NCI-H446 (cell line): Measurements from ENCODE around the gene NEK6.

Source experiments
- DNase-seq, 2 experiments: peaks; one replicate each; lab custom pipeline; 2025; lab: John Stamatoyannopoulos, UW

The NEK6 gene

GRCh38 chr9:124296796-124297550, 39.2 kb downstream of the NEK6 start:
- DNase-seq = no peak

DNA sequence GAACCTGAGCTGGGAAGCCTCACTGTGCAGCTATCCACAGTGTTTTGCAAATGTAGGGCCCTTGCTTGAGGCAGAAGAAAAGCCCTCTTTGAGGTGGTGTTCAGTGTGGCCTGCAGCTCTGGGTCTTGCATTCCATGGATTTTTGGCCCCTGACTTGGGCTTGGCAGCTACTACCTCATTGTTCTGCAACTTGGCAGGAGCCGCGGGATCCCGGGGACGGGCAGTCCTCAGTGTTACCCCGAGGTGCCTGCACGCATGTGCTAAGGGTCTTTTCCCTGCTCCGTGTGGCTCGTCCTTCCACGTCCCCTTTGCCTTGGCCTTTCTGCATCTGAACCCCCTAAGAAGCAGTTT, 39.8 kb downstream of the NEK6 start:
- DNase-seq = peak in 1 of 2 experiments; percentile 22

- no peak for DNase-seq
These were observed 40.3 kb downstream of the NEK6 start for GRCh38 chr9:124297915-124298645.

- no peak for DNase-seq
These were observed 41.0 kb downstream of the NEK6 start for GRCh38 chr9:124298646-124299235.

DNA sequence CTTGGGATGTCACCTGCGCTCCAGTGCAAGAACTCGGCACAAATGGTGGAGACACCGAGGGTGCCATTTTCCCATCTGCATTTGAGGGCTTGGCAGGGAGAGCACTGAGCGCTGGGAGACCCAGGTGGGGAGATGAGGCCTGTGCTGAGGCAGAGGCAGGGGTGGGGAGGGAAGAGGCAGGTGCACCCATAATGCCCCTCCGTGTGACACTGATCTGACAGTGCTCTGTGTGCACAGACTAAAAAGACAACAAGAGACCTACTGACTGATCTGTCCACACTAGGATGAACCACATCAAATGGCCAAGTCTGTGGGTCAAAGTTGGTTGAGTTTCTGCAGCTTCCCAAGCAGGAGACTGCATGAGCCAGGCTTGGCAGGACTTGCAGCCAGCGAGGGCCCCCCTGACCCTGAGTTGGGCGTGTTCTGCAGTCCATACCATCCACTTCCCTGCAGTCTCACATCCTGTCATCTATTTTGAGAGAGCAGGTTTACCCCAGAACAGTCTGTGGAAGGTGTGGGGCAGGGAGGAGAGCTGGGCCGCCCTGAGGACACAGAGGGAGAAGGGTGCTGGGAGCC, 41.9 kb downstream of the NEK6 start:
- no peak for DNase-seq

GRCh38 chr9:124300312-124300711, 42.6 kb downstream of the NEK6 start:
- no peak for DNase-seq

- no peak for DNase-seq
These were observed 45.2 kb downstream of the NEK6 start for GRCh38 chr9:124302921-124303320.

DNA sequence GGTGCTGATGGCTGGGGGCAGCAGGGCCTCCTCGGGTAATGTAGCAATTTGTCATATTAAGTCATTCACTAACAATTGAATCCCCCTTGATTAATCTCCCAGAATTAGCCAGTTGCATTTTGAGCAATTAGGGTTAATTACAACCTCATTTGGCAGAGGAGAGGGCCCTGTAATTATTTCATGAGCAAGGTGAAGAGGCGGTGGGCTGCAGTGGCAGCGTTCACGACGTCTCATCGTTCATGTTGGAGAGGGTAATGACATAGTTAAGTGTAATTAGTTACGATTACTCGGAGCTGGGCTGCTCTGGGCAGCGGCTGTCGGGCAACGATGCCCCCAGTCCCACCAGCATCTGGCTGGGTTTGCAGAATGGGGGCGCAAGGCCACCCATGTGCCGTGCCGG, 46.0 kb downstream of the NEK6 start:
- DNase-seq = no peak

- no peak for DNase-seq
These were observed 46.5 kb downstream of the NEK6 start for GRCh38 chr9:124304285-124304684.

GRCh38 chr9:124306098-124306735, 48.5 kb downstream of the NEK6 start:
- DNase-seq = no peak

DNA sequence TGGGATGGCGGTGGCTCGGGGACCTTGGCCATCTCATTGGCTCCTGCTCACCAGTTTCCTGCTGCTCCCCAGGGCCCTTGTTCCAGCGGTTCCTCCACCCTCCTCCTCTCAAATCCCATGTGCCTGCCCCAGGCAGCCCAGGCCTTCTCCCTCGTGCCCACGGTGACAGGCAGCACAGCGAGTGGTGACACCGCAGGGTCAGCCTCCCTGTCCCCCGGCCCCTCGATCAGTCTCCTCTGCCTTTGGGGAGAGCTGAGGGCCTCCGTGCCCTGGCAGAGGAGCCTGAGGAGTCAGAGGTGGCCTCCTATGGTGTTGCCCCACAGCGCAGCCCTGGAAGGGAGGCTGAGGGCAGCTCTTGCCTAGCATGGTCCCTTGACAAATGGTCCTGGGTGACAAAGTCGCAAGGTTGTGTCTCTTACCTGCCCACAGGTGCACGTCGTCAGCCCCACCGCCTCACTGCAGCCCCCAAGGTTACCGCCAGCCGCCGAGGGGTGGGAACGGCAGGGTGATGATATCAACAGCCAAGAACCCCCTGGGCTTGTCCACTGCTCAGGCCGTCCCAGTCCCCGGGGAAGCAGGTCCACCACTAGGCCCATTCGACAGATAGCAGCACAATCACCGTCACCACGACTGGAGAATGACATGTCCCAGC, 49.8 kb downstream of the NEK6 start:
- DNase-seq = no peak

- DNase-seq = no peak
These were observed 51.1 kb downstream of the NEK6 start for GRCh38 chr9:124308606-124309491.

GRCh38 chr9:124309667-124310084, 51.9 kb downstream of the NEK6 start:
- DNase-seq = no peak

DNA sequence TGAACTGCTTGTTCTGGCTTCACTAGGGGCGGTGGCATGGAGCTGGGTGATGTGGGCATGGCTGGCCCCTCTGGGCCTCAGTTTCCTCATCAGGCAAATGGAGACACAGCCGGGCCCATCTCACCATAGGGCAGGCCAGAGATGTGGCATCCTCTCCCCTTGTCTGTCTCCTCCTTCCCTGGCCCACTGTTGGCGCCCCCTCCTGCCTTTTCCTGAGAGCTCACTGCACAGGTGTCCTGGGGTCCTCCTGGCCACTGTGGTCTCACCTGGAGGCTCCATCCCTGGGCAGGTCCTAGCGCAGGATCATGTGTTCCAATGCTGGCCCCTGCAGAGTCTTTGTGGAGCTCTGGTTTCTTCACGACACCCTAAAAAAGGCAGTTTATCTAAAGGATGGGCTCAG, 53.5 kb downstream of the NEK6 start:
- DNase-seq = no peak

- no peak for DNase-seq
These were observed 54.8 kb downstream of the NEK6 start for GRCh38 chr9:124312290-124313265.

- no peak for DNase-seq
These were observed 56.2 kb downstream of the NEK6 start for GRCh38 chr9:124313940-124314339.

GRCh38 chr9:124315882-124316281, 58.1 kb downstream of the NEK6 start:
- DNase-seq = no peak

GRCh38 chr9:124320062-124320973, 62.6 kb downstream of the NEK6 start:
- peak; percentile 7 to 55 for DNase-seq

GRCh38 chr9:124321416-124321815, 63.7 kb downstream of the NEK6 start:
- DNase-seq = no peak
